ENCODE measurements around the gene PSMB2.

Gene PSMB2

DNA sequence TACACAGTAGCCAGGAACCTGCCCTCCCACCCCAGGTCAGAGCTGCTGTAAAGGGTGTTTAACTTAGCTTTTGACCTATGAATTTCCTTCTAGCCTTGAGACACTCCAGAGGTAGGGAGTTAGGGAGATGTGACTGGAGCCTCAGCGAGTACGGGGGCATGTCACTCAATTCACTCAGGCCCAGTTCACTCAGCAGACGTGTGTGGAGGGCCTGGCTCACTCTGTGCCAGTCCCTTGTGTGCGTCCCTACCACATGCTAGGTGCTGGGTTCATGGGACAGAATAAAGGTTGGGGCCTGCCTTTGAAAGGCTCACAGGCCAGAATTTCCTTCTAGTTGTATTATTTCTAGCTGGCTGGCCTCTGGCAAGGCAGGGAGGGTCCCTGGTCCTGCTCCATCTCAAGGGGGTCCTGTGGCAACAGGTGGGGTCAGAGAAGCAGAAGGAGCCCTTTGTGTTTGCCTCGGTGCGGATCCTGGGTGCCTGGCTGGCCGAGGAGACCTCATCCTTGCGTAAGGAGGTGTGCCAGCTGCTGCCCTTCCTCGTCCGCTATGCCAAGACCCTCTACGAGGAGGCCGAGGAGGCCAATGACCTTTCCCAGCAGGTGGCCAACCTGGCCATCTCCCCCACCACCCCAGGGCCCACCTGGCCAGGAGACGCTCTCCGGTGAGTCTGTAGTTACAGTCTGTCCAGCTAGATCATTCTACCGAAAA is 79.2 kb downstream of the PSMB2 start:
- no peaks in the 10 kb centered on the region for H3K9me3 ChIP-seq (ENCODE audit: control insufficient read depth, low read length)
- no peak overlapping the region for H3K4me3 ChIP-seq (ENCODE audit: extremely low read depth, insufficient read depth, low read length, poor library complexity, severe bottlenecking)
- no peak overlapping the region for H3K27ac ChIP-seq (ENCODE audit: low read depth, low read length, severe bottlenecking)
- H3K36me3 ChIP-seq (ENCODE audit: control insufficient read depth, insufficient read depth, low read length): peaks cover 55% of the 10 kb centered on the region
- WGBS, 2 experiments (ENCODE audit: insufficient coverage in 2 of 2): 96% methylated on average over 12 of the region's 15 CpGs
- peaks cover 10% of the 10 kb centered on the region for H3K4me1 ChIP-seq (ENCODE audit: control insufficient read depth, insufficient read depth, low read length, poor library complexity, severe bottlenecking)

DNA sequence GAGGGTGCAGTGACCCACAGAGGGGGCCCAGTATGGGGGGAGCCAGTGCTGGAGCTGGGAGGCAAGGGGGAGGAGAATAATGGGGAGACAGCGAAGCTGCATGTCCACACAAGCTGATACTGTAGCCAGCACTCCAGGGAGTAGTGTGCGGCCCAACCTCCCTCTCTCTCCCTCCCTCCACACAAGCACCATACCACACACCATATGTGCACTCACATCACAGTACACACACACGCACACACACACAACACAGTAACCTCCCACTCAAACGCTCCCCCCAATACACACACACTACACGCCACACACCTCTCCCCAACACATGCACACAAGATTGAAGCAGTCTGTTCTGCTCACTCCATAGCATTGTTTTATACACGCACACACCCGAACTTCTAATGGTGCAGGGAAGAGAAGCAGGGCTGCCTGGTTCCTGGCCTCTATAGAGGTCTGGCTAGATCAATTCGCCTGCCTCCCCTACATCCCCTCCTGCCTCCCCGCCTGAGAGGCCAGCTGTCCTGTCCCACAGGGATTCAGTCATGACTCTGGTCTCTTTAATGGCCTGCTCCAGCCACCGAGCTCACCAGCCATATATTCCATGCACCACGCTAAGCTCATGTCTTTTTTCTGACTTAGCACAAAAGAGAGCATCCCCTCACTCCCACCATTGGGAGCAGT is 79.9 kb downstream of the PSMB2 start:
- H3K36me3 ChIP-seq (ENCODE audit: control insufficient read depth, insufficient read depth, low read length): peaks cover 51% of the 10 kb centered on the region

DNA sequence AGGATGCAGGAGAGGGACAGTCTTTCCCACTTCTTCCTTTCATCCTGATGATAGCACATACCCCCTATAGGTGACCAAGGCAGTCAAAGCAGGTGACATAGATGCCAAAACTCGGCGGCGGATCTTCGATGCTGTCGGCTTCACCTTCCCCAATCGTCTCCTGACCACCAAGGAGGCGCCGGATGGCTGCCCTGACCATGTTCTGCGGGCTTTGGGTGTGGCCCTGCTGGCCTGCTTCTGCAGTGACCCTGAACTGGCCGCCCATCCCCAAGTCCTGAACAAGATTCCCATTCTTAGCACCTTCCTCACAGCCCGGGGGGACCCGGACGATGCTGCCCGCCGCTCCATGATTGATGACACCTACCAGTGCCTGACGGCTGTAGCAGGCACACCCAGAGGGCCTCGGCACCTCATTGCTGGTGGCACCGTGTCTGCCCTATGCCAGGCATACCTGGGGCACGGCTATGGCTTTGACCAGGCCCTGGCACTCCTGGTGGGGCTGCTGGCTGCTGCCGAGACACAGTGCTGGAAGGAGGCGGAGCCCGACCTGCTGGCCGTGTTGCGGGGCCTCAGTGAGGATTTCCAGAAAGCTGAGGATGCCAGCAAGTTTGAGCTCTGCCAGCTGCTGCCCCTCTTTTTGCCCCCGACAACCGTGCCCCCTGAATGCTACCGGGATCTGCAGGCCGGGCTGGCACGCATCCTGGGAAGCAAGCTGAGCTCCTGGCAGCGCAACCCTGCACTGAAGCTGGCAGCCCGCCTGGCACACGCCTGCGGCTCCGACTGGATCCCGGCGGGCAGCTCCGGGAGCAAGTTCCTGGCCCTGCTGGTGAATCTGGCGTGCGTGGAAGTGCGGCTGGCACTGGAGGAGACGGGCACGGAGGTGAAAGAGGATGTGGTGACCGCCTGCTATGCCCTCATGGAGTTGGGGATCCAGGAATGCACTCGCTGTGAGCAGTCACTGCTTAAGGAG is 80.8 kb downstream of the PSMB2 start:
- peaks cover 48% of the 10 kb centered on the region for H3K36me3 ChIP-seq (ENCODE audit: control insufficient read depth, insufficient read depth, low read length)
- 92 to 95% methylated on average over 35 to 44 of the region's 44 CpGs for WGBS, 2 experiments (ENCODE audit: insufficient coverage in 2 of 2)
- no peak overlapping the region for H3K4me3 ChIP-seq (ENCODE audit: extremely low read depth, insufficient read depth, low read length, poor library complexity, severe bottlenecking)
- no peak overlapping the region for H3K27ac ChIP-seq (ENCODE audit: low read depth, low read length, severe bottlenecking)
- no peaks in the 10 kb centered on the region for H3K9me3 ChIP-seq (ENCODE audit: control insufficient read depth, low read length)
- H3K4me1 ChIP-seq (ENCODE audit: control insufficient read depth, insufficient read depth, low read length, poor library complexity, severe bottlenecking): peaks cover 21% of the 10 kb centered on the region

More for the DNA sequence above, 79.9 kb downstream of the PSMB2 start:
- Histone ChIP-seq H3K4me3 (ENCODE audit: extremely low read depth, insufficient read depth, low read length, poor library complexity, severe bottlenecking) (no peak overlapping the region), H3K4me1 (ENCODE audit: control insufficient read depth, insufficient read depth, low read length, poor library complexity, severe bottlenecking) (peaks cover 12% of the 10 kb centered on the region), H3K27ac (ENCODE audit: low read depth, low read length, severe bottlenecking) (no peak overlapping the region), H3K9me3 (ENCODE audit: control insufficient read depth, low read length) (no peaks in the 10 kb centered on the region)
- 88 to 96% methylated on average over 8 to 9 of the region's 11 CpGs for whole genome bisulfite sequencing, 2 experiments (ENCODE audit: insufficient coverage in 2 of 2)

DNA sequence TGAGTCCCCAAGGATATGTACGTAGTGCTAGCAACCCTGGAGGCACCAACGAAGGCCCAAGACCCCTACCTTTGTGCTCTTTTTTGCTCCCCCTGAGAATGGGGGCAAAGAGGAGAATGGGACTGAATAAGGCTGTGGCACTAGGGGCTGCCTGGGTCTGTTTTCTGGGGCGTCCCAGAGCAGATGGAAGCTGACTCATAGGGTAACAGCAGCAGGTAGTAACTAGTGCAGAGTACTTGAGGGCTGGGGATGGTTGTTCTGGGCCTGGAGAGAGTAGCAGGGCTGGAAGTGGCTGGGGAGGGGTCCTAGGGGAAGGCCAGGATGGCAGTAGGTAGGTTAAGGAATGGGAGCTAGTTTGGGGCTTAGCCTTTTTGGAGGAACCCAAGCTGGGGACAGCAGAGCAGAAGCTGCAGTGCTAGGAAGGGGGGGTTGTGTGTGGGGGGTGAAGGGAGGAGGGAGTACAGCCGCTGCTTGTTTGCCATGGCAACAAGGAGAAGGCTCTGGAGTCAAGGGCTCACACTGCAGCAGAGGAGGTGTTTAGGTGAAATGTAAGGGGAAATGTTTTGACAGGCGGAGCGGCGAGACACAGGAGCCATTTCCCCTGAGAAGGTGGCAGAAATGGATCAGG is 81.9 kb downstream of the PSMB2 start:
- Histone ChIP-seq H3K9me3 (ENCODE audit: control insufficient read depth, low read length) (no peaks in the 10 kb centered on the region), H3K4me1 (ENCODE audit: control insufficient read depth, insufficient read depth, low read length, poor library complexity, severe bottlenecking) (peaks cover 32% of the 10 kb centered on the region), H3K36me3 (ENCODE audit: control insufficient read depth, insufficient read depth, low read length) (peaks cover 40% of the 10 kb centered on the region), H3K4me3 (ENCODE audit: extremely low read depth, insufficient read depth, low read length, poor library complexity, severe bottlenecking) (no peak overlapping the region), H3K27ac (ENCODE audit: low read depth, low read length, severe bottlenecking) (no peak overlapping the region)
- 89 to 91% methylated on average over 6 to 7 of the region's 7 CpGs for WGBS, 2 experiments (ENCODE audit: insufficient coverage in 2 of 2)

DNA sequence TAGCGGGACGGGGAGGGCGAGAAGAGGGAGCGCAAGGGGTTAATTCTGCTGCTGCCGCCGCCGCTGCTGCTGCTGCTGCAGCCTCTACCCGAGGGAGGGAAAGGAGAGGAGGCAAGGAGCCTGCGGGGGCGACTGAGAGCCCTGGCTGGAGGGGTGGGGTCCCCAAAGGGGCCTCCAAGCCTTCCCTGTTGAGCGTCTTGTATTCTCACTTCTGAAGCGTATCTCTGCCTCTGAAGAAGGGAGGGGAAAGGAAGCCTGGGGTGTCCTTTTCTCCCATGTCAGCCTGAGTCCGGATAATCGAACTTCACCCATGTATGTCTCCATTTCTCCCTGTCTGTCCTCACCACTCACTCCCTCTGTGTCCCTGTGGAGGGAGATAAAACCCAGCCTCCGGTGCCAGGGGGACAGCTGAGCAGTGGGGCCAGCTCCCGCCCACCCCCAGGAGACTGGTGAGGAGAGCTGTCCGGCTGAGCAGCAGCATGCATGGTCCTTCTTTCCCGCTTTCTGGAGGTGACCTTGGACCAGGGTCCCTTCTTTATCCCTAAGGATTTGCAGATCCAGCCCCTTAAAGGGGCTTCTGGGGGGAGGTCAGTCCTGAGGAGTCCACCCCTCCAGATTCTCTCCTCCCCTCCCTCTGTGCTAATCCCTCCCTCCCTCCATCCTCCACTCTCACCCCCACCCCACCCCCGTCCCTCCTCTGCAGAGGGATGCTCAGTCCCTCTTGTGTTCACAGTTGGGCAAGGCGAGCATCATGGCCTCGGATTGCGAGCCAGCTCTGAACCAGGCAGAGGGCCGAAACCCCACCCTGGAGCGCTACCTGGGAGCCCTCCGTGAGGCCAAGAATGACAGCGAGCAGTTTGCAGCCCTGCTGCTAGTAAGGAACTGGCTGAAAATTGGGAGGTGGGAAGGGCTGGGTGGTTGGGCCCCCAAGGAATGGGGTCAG is 82.7 kb downstream of the PSMB2 start:
- H3K36me3 ChIP-seq (ENCODE audit: control insufficient read depth, insufficient read depth, low read length): peaks cover 40% of the 10 kb centered on the region
- no peaks in the 10 kb centered on the region for H3K9me3 ChIP-seq (ENCODE audit: control insufficient read depth, low read length)
- peaks cover 34% of the 10 kb centered on the region for H3K4me1 ChIP-seq (ENCODE audit: control insufficient read depth, insufficient read depth, low read length, poor library complexity, severe bottlenecking)
- H3K27ac ChIP-seq (ENCODE audit: low read depth, low read length, severe bottlenecking): peak overlapping the region; percentile 93
- H3K4me3 ChIP-seq (ENCODE audit: extremely low read depth, insufficient read depth, low read length, poor library complexity, severe bottlenecking): peak overlapping the region; percentile 84
- WGBS, 2 experiments (ENCODE audit: insufficient coverage in 2 of 2): 29 to 53% methylated on average over 11 to 21 of the region's 26 CpGs

DNA sequence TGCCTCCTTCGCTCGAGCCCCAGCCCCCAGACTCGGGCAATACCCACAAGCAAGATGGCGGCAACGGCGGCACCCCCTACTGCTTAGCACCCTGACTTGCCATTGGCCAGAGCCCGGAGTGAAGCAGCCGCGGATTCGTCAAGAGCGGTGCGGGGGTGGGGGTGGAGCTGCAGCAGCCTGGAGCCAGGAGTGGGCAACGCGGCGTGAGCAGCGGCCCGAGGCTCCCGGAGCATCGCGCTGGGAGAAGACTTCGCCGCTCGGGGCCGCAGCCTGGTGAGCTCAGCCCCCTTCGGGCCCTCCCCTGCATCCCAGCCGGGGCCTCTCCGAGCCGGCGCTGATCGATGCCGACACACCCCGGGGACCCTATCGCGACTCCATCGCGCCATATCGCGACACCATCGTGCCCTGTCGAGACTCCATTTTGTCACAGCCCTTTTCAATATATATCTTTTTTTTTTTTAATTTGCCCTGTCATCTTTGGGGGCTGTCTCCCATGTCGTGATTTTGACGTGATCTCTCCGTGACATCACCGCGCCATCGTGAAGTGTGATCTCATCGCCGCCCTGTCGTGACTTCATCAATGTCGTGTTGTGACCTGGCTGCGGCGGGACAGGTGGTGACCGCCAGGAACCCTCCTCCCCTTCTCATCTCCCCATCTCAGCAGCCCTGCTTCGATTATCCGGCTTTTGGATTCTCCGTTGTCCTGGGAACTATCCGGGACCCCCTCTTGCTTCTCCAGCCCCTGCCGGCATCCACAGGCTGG is 83.5 kb downstream of the PSMB2 start, which contains the start of gene NCDN:
Gene NCDN (plus strand): TSS at position 189 of the 763 bp plus-strand sequence. CDS start 392 bp downstream, at position 581.
- Histone ChIP-seq H3K4me3 (ENCODE audit: extremely low read depth, insufficient read depth, low read length, poor library complexity, severe bottlenecking) (peak within 1 kb of the TSS; percentile 84), H3K36me3 (ENCODE audit: control insufficient read depth, insufficient read depth, low read length) (peaks cover 43% of the 10 kb centered on the region), H3K27ac (ENCODE audit: low read depth, low read length, severe bottlenecking) (peak within 1 kb of the TSS; percentile 93), H3K9me3 (ENCODE audit: control insufficient read depth, low read length) (no peaks in the 10 kb centered on the region), H3K4me1 (ENCODE audit: control insufficient read depth, insufficient read depth, low read length, poor library complexity, severe bottlenecking) (peaks cover 34% of the 10 kb centered on the region)
- 0 to 1% methylated on average over 42 to 49 of the region's 58 CpGs for WGBS, 2 experiments (ENCODE audit: insufficient coverage in 2 of 2)

DNA sequence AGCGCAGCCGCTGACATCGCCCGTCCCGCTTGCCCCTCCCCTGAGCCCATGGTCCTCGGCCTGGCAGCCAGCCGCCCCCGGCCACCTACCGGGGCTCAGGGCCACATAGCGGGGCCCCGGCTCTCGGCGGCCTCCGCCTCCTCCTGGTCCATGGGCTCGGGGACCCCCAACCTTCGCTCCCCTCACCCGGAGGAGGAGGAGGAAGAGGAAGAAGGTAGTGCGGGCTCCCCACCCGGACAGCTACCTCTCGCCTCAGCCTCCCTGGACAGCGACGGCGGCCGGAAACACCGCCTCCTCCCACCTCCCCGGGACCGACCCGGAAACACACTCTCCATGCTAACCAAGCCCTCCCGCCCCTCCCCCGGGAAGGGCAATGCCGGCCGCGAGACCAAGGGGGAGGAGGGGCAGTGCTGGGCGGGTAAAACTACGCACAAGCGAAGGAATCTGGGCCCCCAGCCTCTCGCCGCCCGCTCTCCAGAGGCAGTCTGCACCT is 84.2 kb downstream of the PSMB2 start, which contains the start of gene KIAA0319L:
Gene KIAA0319L (minus strand): TSS at position 286 of the 493 bp plus-strand sequence. CDS start 2,912 bp downstream, outside the sequence.
- Histone ChIP-seq H3K27ac (ENCODE audit: low read depth, low read length, severe bottlenecking) (peak within 1 kb of the TSS; percentile 93), H3K4me3 (ENCODE audit: extremely low read depth, insufficient read depth, low read length, poor library complexity, severe bottlenecking) (peak within 1 kb of the TSS; percentile 84), H3K36me3 (ENCODE audit: control insufficient read depth, insufficient read depth, low read length) (peaks cover 47% of the 10 kb centered on the region), H3K4me1 (ENCODE audit: control insufficient read depth, insufficient read depth, low read length, poor library complexity, severe bottlenecking) (peaks cover 34% of the 10 kb centered on the region), H3K9me3 (ENCODE audit: control insufficient read depth, low read length) (no peaks in the 10 kb centered on the region)
- 0% methylated on average over 8 to 13 of the region's 39 CpGs for WGBS, 2 experiments (ENCODE audit: insufficient coverage in 2 of 2)

DNA sequence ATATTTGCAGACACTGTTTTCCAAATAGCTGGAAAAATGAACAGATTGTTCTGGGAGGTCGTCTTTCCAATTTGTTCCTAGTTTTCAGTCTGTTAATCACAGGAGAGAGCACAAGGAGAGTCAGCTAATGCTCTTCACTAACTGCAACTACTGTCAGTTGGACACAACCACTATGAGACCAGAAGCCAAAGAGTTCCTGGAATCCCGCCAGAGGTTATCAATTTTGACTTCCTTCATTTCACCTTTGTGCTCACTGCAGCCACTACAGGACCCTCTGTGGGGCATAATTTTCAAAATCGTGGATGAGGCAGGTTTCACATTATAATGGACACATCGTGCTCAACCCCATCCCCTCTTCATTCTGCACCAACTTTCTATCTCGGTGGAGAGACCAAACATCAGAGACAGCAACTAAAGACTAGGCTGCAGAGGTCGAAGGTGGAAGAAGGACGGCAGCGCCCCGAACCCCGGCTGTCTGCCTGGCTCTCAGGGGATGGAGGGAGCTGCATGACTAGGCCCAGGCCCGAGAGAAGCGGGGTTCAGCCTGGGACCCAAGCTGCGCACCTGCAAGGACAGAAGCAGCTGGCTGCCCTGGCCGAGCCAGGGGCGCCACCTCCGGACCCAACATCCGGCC is 84.7 kb downstream of the PSMB2 start:
- H3K4me1 ChIP-seq (ENCODE audit: control insufficient read depth, insufficient read depth, low read length, poor library complexity, severe bottlenecking): peaks cover 34% of the 10 kb centered on the region
- peaks cover 47% of the 10 kb centered on the region for H3K36me3 ChIP-seq (ENCODE audit: control insufficient read depth, insufficient read depth, low read length)
- peak overlapping the region; percentile 93 for H3K27ac ChIP-seq (ENCODE audit: low read depth, low read length, severe bottlenecking)
- H3K4me3 ChIP-seq (ENCODE audit: extremely low read depth, insufficient read depth, low read length, poor library complexity, severe bottlenecking): peak overlapping the region; percentile 84
- H3K9me3 ChIP-seq (ENCODE audit: control insufficient read depth, low read length): no peaks in the 10 kb centered on the region
- 2 to 4% methylated on average over 13 to 16 of the region's 17 CpGs for WGBS, 2 experiments (ENCODE audit: insufficient coverage in 2 of 2)
